Measurements from ENCODE around the gene PPP2R2D. TPM values are rescaled to one million over a fixed set of nuclear protein-coding genes. Genes with fewer than 3 reads are reported as not detected.

Gene PPP2R2D
- total RNA-seq, 1 experiment from 2014 or later: 35.1 TPM

DNA sequence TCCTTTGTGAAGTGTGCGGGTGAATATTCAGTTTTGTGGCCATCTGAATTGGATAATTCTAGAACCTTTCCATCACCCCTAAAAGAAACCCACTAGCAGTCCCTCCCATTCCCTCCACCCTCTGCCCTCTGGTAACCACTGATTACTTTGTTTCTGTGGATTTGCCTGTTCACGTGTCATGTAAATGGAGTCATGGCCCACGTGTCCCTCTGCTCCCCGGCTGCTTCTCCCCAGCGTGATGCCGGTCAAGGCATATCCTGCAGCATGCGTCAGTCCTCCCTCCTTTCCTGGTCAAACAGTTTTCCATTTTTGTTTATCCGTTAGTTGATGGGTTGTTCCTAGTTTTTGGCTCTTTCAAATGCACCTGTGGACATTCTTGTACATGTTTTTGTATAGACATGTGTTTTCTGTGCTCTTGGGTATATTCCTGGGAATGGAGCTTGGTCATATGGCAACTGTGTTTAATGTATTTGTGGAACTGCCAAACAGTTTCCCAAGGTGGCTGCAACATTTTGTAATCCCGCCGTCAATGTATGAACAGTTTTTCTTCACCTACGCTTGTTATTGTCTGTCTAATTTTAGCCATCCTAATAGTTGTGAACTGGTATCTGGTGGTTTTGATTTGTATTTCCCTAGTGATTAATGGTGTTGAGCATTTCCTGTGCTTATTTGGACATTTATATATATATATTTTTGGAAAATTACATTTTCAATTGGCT lies 22.4 kb downstream of the PPP2R2D start:
- Histone ChIP-seq H2AFZ (ENCODE audit: low read length) (no peak overlapping the region), H3K4me1 (ENCODE audit: insufficient read depth, low read length) (0 out of 2 replicates have a peak, but pooled peaks cover 3% of the 10 kb centered on the region), H3K4ac (ENCODE audit: low read depth, low read length) (no peak overlapping the region), H3K18ac (ENCODE audit: insufficient read length, low read depth, low read length) (no peak overlapping the region), H3K56ac (ENCODE audit: insufficient read length, low read depth, low read length) (no peak overlapping the region), H4K8ac (replicated peaks; ENCODE audit: insufficient read length, low read depth, low read length) (no peak overlapping the region), H3K23me2 (ENCODE audit: insufficient read length, low read depth, low read length, poor library complexity, severe bottlenecking) (no peaks in the 10 kb centered on the region), H3K9me3 (ENCODE audit: control insufficient read depth, low read depth, low read length) (no peaks in the 10 kb centered on the region), H3K79me2 (ENCODE audit: insufficient read depth, low read length) (peaks cover 32% of the 10 kb centered on the region; the same call in 1 of the 2 replicates), H2BK12ac (ENCODE audit: insufficient read length, low read depth, low read length) (no peak overlapping the region), H3K9ac (ENCODE audit: extremely low read depth, insufficient read length, low read length) (no peak overlapping the region), H2BK15ac (ENCODE audit: low read depth, low read length) (no peak overlapping the region), H2BK120ac (ENCODE audit: low read depth, low read length, poor library complexity, severe bottlenecking) (no peak overlapping the region), H3K14ac (ENCODE audit: insufficient read depth, low read length) (no peak overlapping the region), H4K91ac (ENCODE audit: insufficient read length, low read depth, low read length) (no peak overlapping the region), H3K27ac (ENCODE audit: insufficient read length, low read depth, low read length) (no peak overlapping the region), H3K27me3 (ENCODE audit: insufficient read depth, low read length) (no peaks in the 10 kb centered on the region), H3T11ph (ENCODE audit: low read length) (no peak overlapping the region), H3K23ac (ENCODE audit: insufficient read length, low read depth, low read length) (no peak overlapping the region), H2AK5ac (ENCODE audit: insufficient read length, low read length) (no peak overlapping the region), H4K20me1 (ENCODE audit: control insufficient read depth, insufficient read depth, insufficient read length) (no peaks in the 10 kb centered on the region), H2BK5ac (ENCODE audit: insufficient read length, low read length) (no peak overlapping the region), H4K5ac (ENCODE audit: insufficient read length, low read depth, low read length) (no peak overlapping the region), H3K4me2 (ENCODE audit: insufficient read depth, insufficient read length, low read length) (no peak overlapping the region), H3K79me1 (ENCODE audit: insufficient read depth, low read depth, low read length, poor library complexity, severe bottlenecking) (peaks cover 6% of the 10 kb centered on the region), H2BK20ac (ENCODE audit: low read depth, low read length, poor library complexity, severe bottlenecking) (no peak overlapping the region)
- DNase-seq: no peak
- Mint-ChIP-seq H3K4me1 (peaks cover 53 to 57% of the 10 kb centered on the region in 2 experiments), H3K27ac (peak overlapping the region in 2 of 3 experiments; percentile 16 to 22; a peak in 4 of 7 replicates), H3K4me3 (no peak overlapping the region), H3K27me3 (ENCODE audit: low read depth) (no peaks in the 10 kb centered on the region), H3K9me3 (peaks cover 0 to 6% of the 10 kb centered on the region in 2 experiments; a peak in 1 of 5 replicates), H3K36me3 (ENCODE audit: insufficient read depth in 1 of 3, low read depth in 3 of 3) (peaks cover 3 to 5% (median 4%) of the 10 kb centered on the region in 3 experiments; a peak in 3 of 7 replicates)
- TF ChIP-seq, protein P1, sequence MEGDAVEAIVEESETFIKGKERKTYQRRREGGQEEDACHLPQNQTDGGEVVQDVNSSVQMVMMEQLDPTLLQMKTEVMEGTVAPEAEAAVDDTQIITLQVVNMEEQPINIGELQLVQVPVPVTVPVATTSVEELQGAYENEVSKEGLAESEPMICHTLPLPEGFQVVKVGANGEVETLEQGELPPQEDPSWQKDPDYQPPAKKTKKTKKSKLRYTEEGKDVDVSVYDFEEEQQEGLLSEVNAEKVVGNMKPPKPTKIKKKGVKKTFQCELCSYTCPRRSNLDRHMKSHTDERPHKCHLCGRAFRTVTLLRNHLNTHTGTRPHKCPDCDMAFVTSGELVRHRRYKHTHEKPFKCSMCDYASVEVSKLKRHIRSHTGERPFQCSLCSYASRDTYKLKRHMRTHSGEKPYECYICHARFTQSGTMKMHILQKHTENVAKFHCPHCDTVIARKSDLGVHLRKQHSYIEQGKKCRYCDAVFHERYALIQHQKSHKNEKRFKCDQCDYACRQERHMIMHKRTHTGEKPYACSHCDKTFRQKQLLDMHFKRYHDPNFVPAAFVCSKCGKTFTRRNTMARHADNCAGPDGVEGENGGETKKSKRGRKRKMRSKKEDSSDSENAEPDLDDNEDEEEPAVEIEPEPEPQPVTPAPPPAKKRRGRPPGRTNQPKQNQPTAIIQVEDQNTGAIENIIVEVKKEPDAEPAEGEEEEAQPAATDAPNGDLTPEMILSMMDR (conservative IDR thresholded peaks at IDR 0.05): no peak
- WGBS (ENCODE audit: extremely low coverage, insufficient read length, low lambda C conversion rate): no CpG with 5 or more reads among the region's 11 CpGs
